NT2/D1 (cell line): Measurements from ENCODE around the gene CNKSR3.

Experiments
- YY1 ChIP-seq: IDR thresholded peaks from 2 replicates; pipeline ENCODE4 v1.6.1; 2011; ENCODE audit not compliant: insufficient read length, insufficient read depth
- ZNF274 ChIP-seq: IDR thresholded peaks from 2 replicates; pipeline ENCODE4 v1.6.1; 2011; ENCODE audit warnings: mild to moderate bottlenecking, low read depth, low read length

DNA sequence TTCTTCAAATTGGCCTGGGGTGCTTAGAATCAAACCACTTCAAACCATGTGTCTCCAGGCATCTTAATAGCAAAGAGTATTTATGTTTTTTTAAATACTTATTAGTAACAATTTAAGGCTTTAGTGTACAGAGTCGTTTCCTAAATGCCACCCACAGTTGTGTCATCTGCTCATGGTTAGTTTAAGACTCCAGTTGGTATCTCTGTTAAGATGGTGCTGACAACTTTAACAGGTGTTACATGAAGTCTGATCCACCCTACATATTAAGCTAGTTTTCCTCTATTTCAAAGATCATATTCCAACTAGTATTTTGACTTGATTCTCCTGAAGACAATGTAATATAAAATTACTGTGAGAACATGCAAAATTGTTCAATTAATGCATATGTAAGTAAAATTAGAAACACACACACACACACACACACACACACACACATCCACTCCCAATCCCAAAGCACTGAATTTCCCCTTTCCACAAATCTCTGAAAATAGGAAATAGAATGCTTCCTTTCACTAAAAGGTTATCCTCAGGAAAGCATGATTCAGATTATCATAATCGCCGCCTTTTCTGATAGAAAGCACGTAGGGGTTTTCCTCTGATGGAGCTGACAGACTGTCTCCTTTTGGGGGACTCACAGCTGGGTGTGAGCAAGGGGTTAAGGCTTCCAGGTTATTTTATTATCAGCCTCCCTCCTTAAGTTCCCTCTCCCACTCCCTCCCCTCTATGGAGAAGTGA, 10.5 kb downstream of the CNKSR3 start:
- TF ChIP-seq ZNF274 (no peak), YY1 (no peak)
